ENCODE data around the gene LIPC. TPM values are rescaled to one million over a fixed set of nuclear protein-coding genes. Genes with fewer than 3 reads are reported as not detected.

LIPC gene
- total and polyA plus RNA-seq, 2 experiments from 2014 or later = not detected

DNA sequence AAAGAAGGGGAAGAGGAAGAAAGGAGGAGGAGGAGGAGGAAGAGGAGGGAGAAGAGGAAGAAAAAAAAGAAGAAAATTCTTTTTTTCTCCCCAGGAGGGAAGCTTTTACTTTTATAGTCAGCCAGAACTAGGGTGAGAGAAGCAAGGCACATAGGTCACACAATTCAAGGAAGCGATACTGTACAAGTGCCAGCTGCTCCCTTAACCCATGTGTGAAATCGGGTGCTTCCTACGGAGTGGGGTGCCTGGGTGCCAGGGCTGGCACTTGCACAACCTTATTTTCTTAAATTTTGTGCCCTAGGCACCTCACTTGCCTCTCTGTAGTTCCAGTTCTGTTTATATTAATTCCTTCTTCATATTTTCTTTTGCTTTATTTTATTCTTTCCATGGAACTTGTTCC, 150.4 kb downstream of the LIPC start:
- ATAC-seq = no peak
- Mint-ChIP-seq H3K9me3 (no peaks in the 10 kb centered on the region; the same call in 2 of the 3 replicates), H3K4me3 (no peak overlapping the region), H3K36me3 (ENCODE audit: low read depth) (no peaks in the 10 kb centered on the region), H3K27ac (no peak overlapping the region), H3K27me3 (ENCODE audit: insufficient read depth, low read depth, poor library complexity) (peaks cover 7% of the 10 kb centered on the region), H3K4me1 (peaks cover 3% of the 10 kb centered on the region; the same call in 1 of the 3 replicates)
- H3K4me2 ChIP-seq = no peak overlapping the region
- no peaks in the 10 kb centered on the region for H4K20me1 ChIP-seq (replicated peaks; ENCODE audit: insufficient read depth)
- TF ChIP-seq STAT1 (IDR thresholded peaks at IDR 0.05; ENCODE audit: unreplicated experiment) (no peak), ZNF331 (CRISPR knock-in tag; IDR thresholded peaks at IDR 0.05; ENCODE audit: low read depth) (no peak), ZNF114 (CRISPR knock-in tag; IDR thresholded peaks at IDR 0.05) (no peak), JUNB (IDR thresholded peaks at IDR 0.05; ENCODE audit: unreplicated experiment) (no peak), EZH2 (IDR thresholded peaks at IDR 0.05; ENCODE audit: low read depth, unreplicated experiment) (no peak)
- TF ChIP-seq, protein P1, sequence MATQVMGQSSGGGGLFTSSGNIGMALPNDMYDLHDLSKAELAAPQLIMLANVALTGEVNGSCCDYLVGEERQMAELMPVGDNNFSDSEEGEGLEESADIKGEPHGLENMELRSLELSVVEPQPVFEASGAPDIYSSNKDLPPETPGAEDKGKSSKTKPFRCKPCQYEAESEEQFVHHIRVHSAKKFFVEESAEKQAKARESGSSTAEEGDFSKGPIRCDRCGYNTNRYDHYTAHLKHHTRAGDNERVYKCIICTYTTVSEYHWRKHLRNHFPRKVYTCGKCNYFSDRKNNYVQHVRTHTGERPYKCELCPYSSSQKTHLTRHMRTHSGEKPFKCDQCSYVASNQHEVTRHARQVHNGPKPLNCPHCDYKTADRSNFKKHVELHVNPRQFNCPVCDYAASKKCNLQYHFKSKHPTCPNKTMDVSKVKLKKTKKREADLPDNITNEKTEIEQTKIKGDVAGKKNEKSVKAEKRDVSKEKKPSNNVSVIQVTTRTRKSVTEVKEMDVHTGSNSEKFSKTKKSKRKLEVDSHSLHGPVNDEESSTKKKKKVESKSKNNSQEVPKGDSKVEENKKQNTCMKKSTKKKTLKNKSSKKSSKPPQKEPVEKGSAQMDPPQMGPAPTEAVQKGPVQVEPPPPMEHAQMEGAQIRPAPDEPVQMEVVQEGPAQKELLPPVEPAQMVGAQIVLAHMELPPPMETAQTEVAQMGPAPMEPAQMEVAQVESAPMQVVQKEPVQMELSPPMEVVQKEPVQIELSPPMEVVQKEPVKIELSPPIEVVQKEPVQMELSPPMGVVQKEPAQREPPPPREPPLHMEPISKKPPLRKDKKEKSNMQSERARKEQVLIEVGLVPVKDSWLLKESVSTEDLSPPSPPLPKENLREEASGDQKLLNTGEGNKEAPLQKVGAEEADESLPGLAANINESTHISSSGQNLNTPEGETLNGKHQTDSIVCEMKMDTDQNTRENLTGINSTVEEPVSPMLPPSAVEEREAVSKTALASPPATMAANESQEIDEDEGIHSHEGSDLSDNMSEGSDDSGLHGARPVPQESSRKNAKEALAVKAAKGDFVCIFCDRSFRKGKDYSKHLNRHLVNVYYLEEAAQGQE (IDR thresholded peaks at IDR 0.05; ENCODE audit: unreplicated experiment) = no peak
- TF ChIP-seq, protein P2, sequence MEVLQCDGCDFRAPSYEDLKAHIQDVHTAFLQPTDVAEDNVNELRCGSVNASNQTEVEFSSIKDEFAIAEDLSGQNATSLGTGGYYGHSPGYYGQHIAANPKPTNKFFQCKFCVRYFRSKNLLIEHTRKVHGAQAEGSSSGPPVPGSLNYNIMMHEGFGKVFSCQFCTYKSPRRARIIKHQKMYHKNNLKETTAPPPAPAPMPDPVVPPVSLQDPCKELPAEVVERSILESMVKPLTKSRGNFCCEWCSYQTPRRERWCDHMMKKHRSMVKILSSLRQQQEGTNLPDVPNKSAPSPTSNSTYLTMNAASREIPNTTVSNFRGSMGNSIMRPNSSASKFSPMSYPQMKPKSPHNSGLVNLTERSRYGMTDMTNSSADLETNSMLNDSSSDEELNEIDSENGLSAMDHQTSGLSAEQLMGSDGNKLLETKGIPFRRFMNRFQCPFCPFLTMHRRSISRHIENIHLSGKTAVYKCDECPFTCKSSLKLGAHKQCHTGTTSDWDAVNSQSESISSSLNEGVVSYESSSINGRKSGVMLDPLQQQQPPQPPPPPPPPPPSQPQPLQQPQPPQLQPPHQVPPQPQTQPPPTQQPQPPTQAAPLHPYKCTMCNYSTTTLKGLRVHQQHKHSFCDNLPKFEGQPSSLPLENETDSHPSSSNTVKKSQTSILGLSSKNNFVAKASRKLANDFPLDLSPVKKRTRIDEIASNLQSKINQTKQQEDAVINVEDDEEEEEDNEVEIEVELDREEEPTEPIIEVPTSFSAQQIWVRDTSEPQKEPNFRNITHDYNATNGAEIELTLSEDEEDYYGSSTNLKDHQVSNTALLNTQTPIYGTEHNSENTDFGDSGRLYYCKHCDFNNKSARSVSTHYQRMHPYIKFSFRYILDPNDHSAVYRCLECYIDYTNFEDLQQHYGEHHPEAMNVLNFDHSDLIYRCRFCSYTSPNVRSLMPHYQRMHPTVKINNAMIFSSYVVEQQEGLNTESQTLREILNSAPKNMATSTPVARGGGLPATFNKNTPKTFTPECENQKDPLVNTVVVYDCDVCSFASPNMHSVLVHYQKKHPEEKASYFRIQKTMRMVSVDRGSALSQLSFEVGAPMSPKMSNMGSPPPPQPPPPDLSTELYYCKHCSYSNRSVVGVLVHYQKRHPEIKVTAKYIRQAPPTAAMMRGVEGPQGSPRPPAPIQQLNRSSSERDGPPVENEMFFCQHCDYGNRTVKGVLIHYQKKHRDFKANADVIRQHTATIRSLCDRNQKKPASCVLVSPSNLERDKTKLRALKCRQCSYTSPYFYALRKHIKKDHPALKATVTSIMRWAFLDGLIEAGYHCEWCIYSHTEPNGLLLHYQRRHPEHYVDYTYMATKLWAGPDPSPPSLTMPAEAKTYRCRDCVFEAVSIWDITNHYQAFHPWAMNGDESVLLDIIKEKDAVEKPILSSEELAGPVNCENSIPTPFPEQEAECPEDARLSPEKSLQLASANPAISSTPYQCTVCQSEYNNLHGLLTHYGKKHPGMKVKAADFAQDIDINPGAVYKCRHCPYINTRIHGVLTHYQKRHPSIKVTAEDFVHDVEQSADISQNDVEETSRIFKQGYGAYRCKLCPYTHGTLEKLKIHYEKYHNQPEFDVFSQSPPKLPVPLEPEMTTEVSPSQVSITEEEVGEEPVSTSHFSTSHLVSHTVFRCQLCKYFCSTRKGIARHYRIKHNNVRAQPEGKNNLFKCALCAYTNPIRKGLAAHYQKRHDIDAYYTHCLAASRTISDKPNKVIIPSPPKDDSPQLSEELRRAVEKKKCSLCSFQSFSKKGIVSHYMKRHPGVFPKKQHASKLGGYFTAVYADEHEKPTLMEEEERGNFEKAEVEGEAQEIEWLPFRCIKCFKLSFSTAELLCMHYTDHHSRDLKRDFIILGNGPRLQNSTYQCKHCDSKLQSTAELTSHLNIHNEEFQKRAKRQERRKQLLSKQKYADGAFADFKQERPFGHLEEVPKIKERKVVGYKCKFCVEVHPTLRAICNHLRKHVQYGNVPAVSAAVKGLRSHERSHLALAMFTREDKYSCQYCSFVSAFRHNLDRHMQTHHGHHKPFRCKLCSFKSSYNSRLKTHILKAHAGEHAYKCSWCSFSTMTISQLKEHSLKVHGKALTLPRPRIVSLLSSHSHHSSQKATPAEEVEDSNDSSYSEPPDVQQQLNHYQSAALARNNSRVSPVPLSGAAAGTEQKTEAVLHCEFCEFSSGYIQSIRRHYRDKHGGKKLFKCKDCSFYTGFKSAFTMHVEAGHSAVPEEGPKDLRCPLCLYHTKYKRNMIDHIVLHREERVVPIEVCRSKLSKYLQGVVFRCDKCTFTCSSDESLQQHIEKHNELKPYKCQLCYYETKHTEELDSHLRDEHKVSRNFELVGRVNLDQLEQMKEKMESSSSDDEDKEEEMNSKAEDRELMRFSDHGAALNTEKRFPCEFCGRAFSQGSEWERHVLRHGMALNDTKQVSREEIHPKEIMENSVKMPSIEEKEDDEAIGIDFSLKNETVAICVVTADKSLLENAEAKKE (CRISPR knock-in tag; IDR thresholded peaks at IDR 0.05) = no peak
- TF ChIP-seq, protein P3, sequence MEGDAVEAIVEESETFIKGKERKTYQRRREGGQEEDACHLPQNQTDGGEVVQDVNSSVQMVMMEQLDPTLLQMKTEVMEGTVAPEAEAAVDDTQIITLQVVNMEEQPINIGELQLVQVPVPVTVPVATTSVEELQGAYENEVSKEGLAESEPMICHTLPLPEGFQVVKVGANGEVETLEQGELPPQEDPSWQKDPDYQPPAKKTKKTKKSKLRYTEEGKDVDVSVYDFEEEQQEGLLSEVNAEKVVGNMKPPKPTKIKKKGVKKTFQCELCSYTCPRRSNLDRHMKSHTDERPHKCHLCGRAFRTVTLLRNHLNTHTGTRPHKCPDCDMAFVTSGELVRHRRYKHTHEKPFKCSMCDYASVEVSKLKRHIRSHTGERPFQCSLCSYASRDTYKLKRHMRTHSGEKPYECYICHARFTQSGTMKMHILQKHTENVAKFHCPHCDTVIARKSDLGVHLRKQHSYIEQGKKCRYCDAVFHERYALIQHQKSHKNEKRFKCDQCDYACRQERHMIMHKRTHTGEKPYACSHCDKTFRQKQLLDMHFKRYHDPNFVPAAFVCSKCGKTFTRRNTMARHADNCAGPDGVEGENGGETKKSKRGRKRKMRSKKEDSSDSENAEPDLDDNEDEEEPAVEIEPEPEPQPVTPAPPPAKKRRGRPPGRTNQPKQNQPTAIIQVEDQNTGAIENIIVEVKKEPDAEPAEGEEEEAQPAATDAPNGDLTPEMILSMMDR (conservative IDR thresholded peaks at IDR 0.05; ENCODE audit: low read depth in 2 of 2) = no peak
- H3K9me2 ChIP-seq (ENCODE audit: insufficient read depth) = no peaks in the 10 kb centered on the region
- H3K27ac ChIP-seq (ENCODE audit: low read depth) = no peak overlapping the region
- H3K27me3 ChIP-seq (ENCODE audit: insufficient read depth) = no peaks in the 10 kb centered on the region
- no peaks in the 10 kb centered on the region for H3F3A ChIP-seq (replicated peaks; ENCODE audit: low read depth)
- H3K4me3 ChIP-seq = no peak overlapping the region
- H3K79me2 ChIP-seq (replicated peaks; ENCODE audit: insufficient read depth) = no peaks in the 10 kb centered on the region
- no peaks in the 10 kb centered on the region for H3K36me3 ChIP-seq (ENCODE audit: insufficient read depth)
- H2AFZ ChIP-seq = no peak overlapping the region
- no peak for DNase-seq (ENCODE audit: low spot score)
- H3K4me1 ChIP-seq (ENCODE audit: insufficient read depth) = no peaks in the 10 kb centered on the region
